ENCODE results near the gene C3orf20.

Gene C3orf20

GRCh38 chr3:14674841-14675240, at the start of gene C3orf20:
C3orf20 (plus strand) TSS chr3:14675141; CDS start chr3:14682714, 7,573 bp downstream.
- no peak within 1 kb of the TSS for H3K4me3 ChIP-seq (ENCODE audit: low read depth, low read length)
- no peak for DNase-seq (ENCODE audit: low read depth, low spot score)
- CTCF ChIA-PET = interaction anchor here (0.8 to 9.0 kb wide), 6 partner anchors 11 to 247 kb away, joined by 3 to 272 read pairs (median 4); no protein-coding TSS in a partner anchor
- TF ChIP-seq CTCF (IDR thresholded peaks at IDR 0.05; ENCODE audit: insufficient read depth, low read length, missing control alignments) = no peak
- POLR2A ChIA-PET = no interaction called here

GRCh38 chr3:14625443-14625842, 49.5 kb upstream of the C3orf20 start:
- POLR2A ChIA-PET = no interaction called here
- CTCF ChIA-PET = interaction anchor here (1.4 kb wide), 1 partner anchor 117 kb away, joined by 4 read pairs; no protein-coding TSS in a partner anchor
- no peak for DNase-seq (ENCODE audit: low read depth, low spot score)
- no peak overlapping the region for H3K4me3 ChIP-seq (ENCODE audit: low read depth, low read length)
- TF ChIP-seq CTCF (IDR thresholded peaks at IDR 0.05; ENCODE audit: insufficient read depth, low read length, missing control alignments) = no peak

- POLR2A ChIA-PET = interaction anchor here (1.0 kb wide), 1 partner anchor 24 kb away, joined by 3 read pairs; the partner anchor contains the start of gene CCDC174
- DNase-seq (ENCODE audit: low read depth, low spot score) = no peak
- TF ChIP-seq CTCF (IDR thresholded peaks at IDR 0.05; ENCODE audit: insufficient read depth, low read length, missing control alignments) = no peak
- no peak overlapping the region for H3K4me3 ChIP-seq (ENCODE audit: low read depth, low read length)
- CTCF ChIA-PET = interaction anchor here (1.2 kb wide), 1 partner anchor 23 kb away, joined by 3 read pairs; the partner anchor contains the start of gene CCDC174
Measured at GRCh38 chr3:14627815-14628214, 47.1 kb upstream of the C3orf20 start.

- POLR2A ChIA-PET = interaction anchor here (1.0 kb wide), 1 partner anchor 23 kb away, joined by 3 read pairs; the partner anchor contains the start of gene CCDC174
- TF ChIP-seq CTCF (IDR thresholded peaks at IDR 0.05; ENCODE audit: insufficient read depth, low read length, missing control alignments) = no peak
- CTCF ChIA-PET = interaction anchor here (1.2 kb wide), 1 partner anchor 23 kb away, joined by 3 read pairs; the partner anchor contains the start of gene CCDC174
- DNase-seq (ENCODE audit: low read depth, low spot score) = no peak
- no peak overlapping the region for H3K4me3 ChIP-seq (ENCODE audit: low read depth, low read length)
Measured at GRCh38 chr3:14628406-14628805, 46.5 kb upstream of the C3orf20 start.

- ChIA-PET CTCF (interaction anchor here (1.0 to 1.1 kb wide), 2 partner anchors 122 to 474 kb away, joined by 3 read pairs; no protein-coding TSS in a partner anchor), POLR2A (interaction anchor here (0.8 kb wide), 1 partner anchor 21 kb away, joined by 3 read pairs; the partner anchor contains the start of gene CCDC174)
- DNase-seq (ENCODE audit: low read depth, low spot score) = no peak
- no peak for TF ChIP-seq CTCF (IDR thresholded peaks at IDR 0.05; ENCODE audit: insufficient read depth, low read length, missing control alignments)
- H3K4me3 ChIP-seq (ENCODE audit: low read depth, low read length) = no peak overlapping the region
Measured at GRCh38 chr3:14630404-14631100, 44.4 kb upstream of the C3orf20 start.

GRCh38 chr3:14631101-14631497, 43.8 kb upstream of the C3orf20 start:
- no peak for DNase-seq (ENCODE audit: low read depth, low spot score)
- H3K4me3 ChIP-seq (ENCODE audit: low read depth, low read length) = no peak overlapping the region
- ChIA-PET POLR2A (no interaction called here), CTCF (interaction anchor here (1.1 to 1.9 kb wide), 2 partner anchors 290 to 474 kb away, joined by 3 to 7 read pairs; no protein-coding TSS in a partner anchor)
- no peak for TF ChIP-seq CTCF (IDR thresholded peaks at IDR 0.05; ENCODE audit: insufficient read depth, low read length, missing control alignments)
